Fibroblast of lung (primary cell): Measurements from ENCODE around the gene B9D1.

Experiments used
- CTCF ChIP-seq, 2 donors: IDR thresholded peaks in 1 of 2; conservative IDR thresholded peaks in 1 of 2; 1 replicate in 1 of 2; 2 replicates in 1 of 2; pipeline ENCODE4 v1.5.1; 2011 to 2012; ENCODE audit warnings: low read length in 2 of 2, control low read depth in 1 of 2, inconsistent platforms in 1 of 2, low read depth in 1 of 2, mild to moderate bottlenecking in 1 of 2
- EZH2 ChIP-seq: IDR thresholded peaks from 2 replicates; pipeline ENCODE4 v1.5.1; 2012; ENCODE audit warnings: low read length, control low read depth, mild to moderate bottlenecking; ENCODE audit errors: missing control alignments

DNA sequence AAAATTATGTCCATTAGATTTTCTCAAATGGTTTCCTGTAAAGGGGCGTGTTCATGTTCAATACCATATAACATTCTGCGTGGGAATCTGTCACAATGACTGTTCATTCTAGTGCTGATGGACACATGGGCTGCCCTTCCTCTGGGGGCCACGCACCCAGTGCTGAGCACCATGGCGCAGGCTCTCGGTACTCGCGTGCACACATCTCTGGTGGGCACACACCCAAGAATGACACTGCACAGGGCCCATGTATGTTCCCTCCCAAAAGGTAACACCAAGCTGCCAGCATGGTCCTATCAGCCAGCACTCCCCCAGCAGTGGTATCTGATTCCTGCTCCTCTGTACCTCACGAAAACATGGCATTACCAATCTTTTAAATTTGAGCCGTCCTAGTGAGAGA, 13.7 kb downstream of the B9D1 start:
- TF ChIP-seq EZH2 (no peak), CTCF (conservative IDR thresholded peaks at IDR 0.05 in 1 of 2, IDR thresholded peaks at IDR 0.05 in 1 of 2; ENCODE audit: low read depth in 1 of 2, low read length in 2 of 2) (no peak)
